Stomach (tissue), 9 donors: ENCODE data around the gene CLIC1. TPM values are rescaled to one million over a fixed set of nuclear protein-coding genes. Genes with fewer than 3 reads are reported as not detected.

Source experiments
- DNase-seq, 2 donors: peaks; one replicate each; pipeline versions ENCODE4 v3.0.0 to v3.0.0-alpha.2; 2013 to 2019
- H3K27ac ChIP-seq, 5 donors: fragments of 200-600 bp in 4 of 5; sonication (generic) in 4 of 5; one replicate each; pipeline ENCODE4 v1.5.1; 2013 to 2019; ENCODE audit warnings: mild to moderate bottlenecking in 1 of 5, moderate library complexity in 1 of 5
- H3K27me3 ChIP-seq, 3 donors: fragments of 200-600 bp; sonication (generic); one replicate each; pipeline ENCODE4 v1.5.1; 2017 to 2019; ENCODE audit warnings: mixed run types in 1 of 3
- H3K36me3 ChIP-seq, 4 donors: fragments of 200-600 bp; sonication (generic); 1 replicate in 3 of 4; 2 replicates in 1 of 4; pipeline ENCODE4 v1.5.1; 2016 to 2019
- H3K4me1 ChIP-seq, 4 donors: fragments of 200-600 bp; sonication (generic); one replicate each; pipeline ENCODE4 v1.5.1; 2016 to 2019
- H3K4me3 ChIP-seq, 4 donors: fragments of 200-600 bp; sonication (generic) in 3 of 4; one replicate each; pipeline ENCODE4 v1.5.1; 2016 to 2019; ENCODE audit warnings: mild to moderate bottlenecking in 1 of 4
- H3K9me3 ChIP-seq, 4 donors: fragments of 200-600 bp; sonication (generic); one replicate each; pipeline ENCODE4 v1.5.1; 2016 to 2019
- CTCF ChIP-seq, 7 experiments: fragments of 450-650 bp in 4 of 7; fragments of 200-600 bp in 3 of 7; sonication (generic) in 3 of 7; IDR thresholded peaks; one replicate each; pipeline ENCODE4 v1.5.1; 2016 to 2019; ENCODE audit warnings: antibody characterized with exemption in 7 of 7, control low read depth in 2 of 7, mild to moderate bottlenecking in 1 of 7
- EP300 ChIP-seq: sonication (generic); formaldehyde crosslinking; IDR thresholded peaks from one replicate; pipeline ENCODE4 v1.6.1; 2017; ENCODE audit warnings: antibody characterized with exemption
- POLR2A ChIP-seq, 4 donors: fragments of 450-650 bp; IDR thresholded peaks; one replicate each; pipeline ENCODE4 v1.6.1; 2016; ENCODE audit warnings: antibody characterized with exemption in 4 of 4, control low read depth in 2 of 4, mild to moderate bottlenecking in 1 of 4, moderate library complexity in 1 of 4
- POLR2AphosphoS5 ChIP-seq, 3 donors: sonication (generic); formaldehyde crosslinking; IDR thresholded peaks; one replicate each; pipeline ENCODE4 v1.6.1; 2016; ENCODE audit warnings: antibody characterized with exemption in 3 of 3
- WGBS, 5 donors: extraction: QIAGEN DNeasy Blood & Tissue Kit in 3 of 5; methylation state at CpG; one replicate each; pipeline versions ENCODE4 v1.1.5 to v1.1.7; 2013 to 2018; 5-methylcytosine and 5-hydroxymethylcytosine counted together
- intact Hi-C: fragments of 100-400 bp; cut with DNase I; formaldehyde crosslinking; loops from one replicate; pipeline ENCODE4 v1.15.1; 2023; ENCODE audit warnings: low total_unique reads
- polyA plus RNA-seq, 3 donors: library from polyadenylated mRNA; stranded (reverse); fragments of 200-250 nt; gene quantifications; one replicate each; pipeline ENCODE4 v1.2.3, GENCODE V29; 2013
- total RNA-seq, 5 donors: library from RNA; depleted of rRNA; stranded (reverse); fragments of >200 nt; gene quantifications; one replicate each; pipeline versions ENCODE4 v1.1.0 to v1.2.3, GENCODE V29; 2014 to 2016
- donor health status: healthy with polysubstance abuse.
- donor health status: Bipolar disorder and iron deficiency.
- donor health status: healthy.

Gene CLIC1
- total and polyA plus RNA-seq, 8 donors = 33.8 to 597 (median 278) TPM

- WGBS, 5 donors = 88 to 94% (median 92%) methylated on average over 5 to 6 of the region's 6 CpGs
- no peak for DNase-seq
- Histone ChIP-seq H3K9me3 (no peaks in the 10 kb centered on the region), H3K27ac (no peak overlapping the region), H3K27me3 (peaks cover 0 to 4% (median 0%) of the 10 kb centered on the region in 3 donors), H3K4me1 (peaks cover 11 to 27% (median 20%) of the 10 kb centered on the region in 4 donors), H3K36me3 (peaks cover 0 to 2% (median under 1%) of the 10 kb centered on the region in 4 donors), H3K4me3 (no peak overlapping the region)
- TF ChIP-seq POLR2A (IDR thresholded peaks at IDR 0.05) = no peak
- no peak for TF ChIP-seq POLR2AphosphoS5 (IDR thresholded peaks at IDR 0.05)
- no peak for TF ChIP-seq CTCF (IDR thresholded peaks at IDR 0.05)
- intact Hi-C loops = no loop called here
Observed at GRCh38 chr6:31705931-31706330, 30.4 kb downstream of the CLIC1 start.

GRCh38 chr6:31702819-31703716 is 33.3 kb downstream of the CLIC1 start, which contains the start of gene ABHD16A:
ABHD16A (minus strand) TSS chr6:31703324; CDS start chr6:31703281, 43 bp downstream.
- Histone ChIP-seq H3K36me3 (peaks cover 5 to 30% (median 27%) of the 10 kb centered on the region in 4 donors), H3K4me3 (peak within 1 kb of the TSS; percentile 63 to 83 (median 70)), H3K9me3 (no peaks in the 10 kb centered on the region), H3K27ac (peak within 1 kb of the TSS; percentile 94 to 99 (median 97)), H3K4me1 (peaks cover 11 to 44% (median 26%) of the 10 kb centered on the region in 4 donors), H3K27me3 (no peaks in the 10 kb centered on the region)
- 0 to 1% (median 1%) methylated on average over 41 to 54 of the region's 54 CpGs for WGBS, 5 donors
- intact Hi-C loops = no loop called here
- peak; percentile 99 to 100 for DNase-seq
- no peak for TF ChIP-seq EP300
- peak in 2 of 4 donors; percentile 92 to 94 for TF ChIP-seq POLR2A (IDR thresholded peaks at IDR 0.05)
- peak in 2 of 7 experiments; percentile 11 to 24 for TF ChIP-seq CTCF (IDR thresholded peaks at IDR 0.05)
- peak; percentile 96 to 98 (median 98) for TF ChIP-seq POLR2AphosphoS5 (IDR thresholded peaks at IDR 0.05)

GRCh38 chr6:31702405-31702818 is 33.9 kb downstream of the CLIC1 start:
- WGBS, 5 donors = 0 to 1% (median 1%) methylated on average over 10 of the region's 10 CpGs
- peaks cover 5 to 37% (median 31%) of the 10 kb centered on the region in 4 donors for H3K36me3 ChIP-seq
- H3K4me1 ChIP-seq = peaks cover 11 to 44% (median 26%) of the 10 kb centered on the region in 4 donors
- H3K9me3 ChIP-seq = no peaks in the 10 kb centered on the region
- DNase-seq = no peak
- intact Hi-C loops = no loop called here
- H3K27ac ChIP-seq = peak overlapping the region; percentile 94 to 99 (median 97)
- peak overlapping the region; percentile 63 to 83 (median 70) for H3K4me3 ChIP-seq
- H3K27me3 ChIP-seq = no peaks in the 10 kb centered on the region
- no peak for TF ChIP-seq CTCF (IDR thresholded peaks at IDR 0.05)

GRCh38 chr6:31701666-31702404 is 34.5 kb downstream of the CLIC1 start:
- intact Hi-C loops = no loop called here
- peak overlapping the region; percentile 63 to 83 (median 70) for H3K4me3 ChIP-seq
- H3K27ac ChIP-seq = peak overlapping the region; percentile 22 to 99 (median 97)
- H3K27me3 ChIP-seq = no peaks in the 10 kb centered on the region
- DNase-seq = peak in 1 of 2 donors; percentile 45
- TF ChIP-seq POLR2A (IDR thresholded peaks at IDR 0.05) (no peak), EP300 (no peak), POLR2AphosphoS5 (IDR thresholded peaks at IDR 0.05) (no peak), CTCF (IDR thresholded peaks at IDR 0.05) (no peak)
- peaks cover 11 to 44% (median 26%) of the 10 kb centered on the region in 4 donors for H3K4me1 ChIP-seq
- H3K9me3 ChIP-seq = no peaks in the 10 kb centered on the region
- H3K36me3 ChIP-seq = peaks cover 7 to 42% (median 37%) of the 10 kb centered on the region in 4 donors
- 16 to 27% (median 24%) methylated on average over 7 of the region's 7 CpGs for WGBS, 5 donors
